ENCODE results near the gene PPP4R3A. TPM values are rescaled to one million over a fixed set of nuclear protein-coding genes. Genes with fewer than 3 reads are reported as not detected.

PPP4R3A gene
- total RNA-seq (2021) (95.0 and 101 TPM in 2 replicates), Bru-seq, nascent RNA (percentile 95 among the genes with signal in this experiment), BruChase-seq, experiment 1, labeled RNA remaining after a 2-hour chase (percentile 92 among the genes with signal in this experiment), BruChase-seq, experiment 2, labeled RNA remaining after a 6-hour chase (percentile 89 among the genes with signal in this experiment)
- long read RNA-seq, full-length matches to known transcripts: 116 of 160 reads
- long read RNA-seq, partial matches to known transcripts: 12 of 160 reads
- long read RNA-seq, other reads (novel, unspliced or antisense): 32 of 160 reads

DNA sequence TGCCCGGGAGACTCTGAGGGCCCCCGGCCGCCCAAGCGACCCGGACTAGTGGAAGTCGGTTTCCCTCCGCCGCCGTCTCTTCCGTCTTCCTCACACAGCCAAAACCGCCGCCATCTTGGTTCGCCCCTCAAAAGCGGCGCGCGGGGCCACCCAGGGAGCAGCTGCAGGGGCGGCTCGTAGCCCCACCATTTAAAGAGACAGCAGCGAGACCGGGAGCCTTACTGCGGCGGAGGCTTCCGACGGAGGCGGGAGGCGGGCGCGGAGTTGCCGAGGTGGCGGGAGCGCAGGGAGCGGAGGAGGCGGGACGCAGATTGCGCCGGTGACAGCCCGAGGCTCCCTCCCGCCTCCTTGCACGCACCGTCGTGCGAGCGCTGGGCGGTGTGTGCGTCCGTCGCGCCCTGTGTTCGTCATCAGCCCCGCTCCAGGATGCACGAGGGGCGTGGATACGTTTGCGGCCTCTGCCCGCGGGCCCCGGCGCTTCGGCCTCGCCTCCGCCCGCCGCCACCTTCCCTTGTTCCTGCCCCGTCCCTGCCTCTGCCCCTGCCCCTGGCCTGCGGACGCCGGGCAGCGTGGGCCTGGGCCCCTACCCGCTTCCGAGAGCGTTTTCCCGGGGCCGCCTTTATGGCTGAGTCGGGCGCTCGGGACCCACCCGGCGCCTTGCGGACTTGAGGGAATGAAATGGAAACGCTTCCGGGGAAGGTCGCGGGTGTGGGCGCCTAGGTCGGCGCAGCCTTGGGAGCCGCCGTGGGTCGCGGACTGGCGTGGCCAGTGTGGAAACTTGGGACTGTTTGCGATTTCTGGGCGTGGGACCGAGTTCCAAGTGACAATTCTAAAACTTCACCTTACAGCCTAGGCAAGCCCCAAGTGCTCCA, at the start of gene PPP4R3A:
Gene PPP4R3A, minus strand, starts transcription at position 140 of the 872 bp plus-strand sequence. CDS start 663 bp downstream, outside the sequence.
- peaks cover 10% of the 10 kb centered on the region for H3K4me1 ChIP-seq (ENCODE audit: insufficient read depth, low read length, poor library complexity, severe bottlenecking)
- ChIA-PET POLR2A (ENCODE audit: low non-redundant PET) (interaction anchor here (0.8 kb wide), 1 partner anchor 611 kb away, joined by 5 read pairs; the partner anchor contains the start of genes CPSF2 and NDUFB1), CTCF (interaction anchor here (0.6 kb wide), 1 partner anchor 39 kb away, joined by 9 read pairs; no protein-coding TSS in a partner anchor)
- no peaks in the 10 kb centered on the region for H3K9me3 ChIP-seq (ENCODE audit: low read depth, low read length, poor library complexity, severe bottlenecking)
- peaks cover 7% of the 10 kb centered on the region for H3K36me3 ChIP-seq (ENCODE audit: insufficient read depth, low read length, poor library complexity, severe bottlenecking)
- TF ChIP-seq EZH2 (IDR thresholded peaks at IDR 0.05; ENCODE audit: borderline replicate concordance, low read depth, low read length, poor library complexity, severe bottlenecking): no peak
- TF ChIP-seq, protein P1, sequence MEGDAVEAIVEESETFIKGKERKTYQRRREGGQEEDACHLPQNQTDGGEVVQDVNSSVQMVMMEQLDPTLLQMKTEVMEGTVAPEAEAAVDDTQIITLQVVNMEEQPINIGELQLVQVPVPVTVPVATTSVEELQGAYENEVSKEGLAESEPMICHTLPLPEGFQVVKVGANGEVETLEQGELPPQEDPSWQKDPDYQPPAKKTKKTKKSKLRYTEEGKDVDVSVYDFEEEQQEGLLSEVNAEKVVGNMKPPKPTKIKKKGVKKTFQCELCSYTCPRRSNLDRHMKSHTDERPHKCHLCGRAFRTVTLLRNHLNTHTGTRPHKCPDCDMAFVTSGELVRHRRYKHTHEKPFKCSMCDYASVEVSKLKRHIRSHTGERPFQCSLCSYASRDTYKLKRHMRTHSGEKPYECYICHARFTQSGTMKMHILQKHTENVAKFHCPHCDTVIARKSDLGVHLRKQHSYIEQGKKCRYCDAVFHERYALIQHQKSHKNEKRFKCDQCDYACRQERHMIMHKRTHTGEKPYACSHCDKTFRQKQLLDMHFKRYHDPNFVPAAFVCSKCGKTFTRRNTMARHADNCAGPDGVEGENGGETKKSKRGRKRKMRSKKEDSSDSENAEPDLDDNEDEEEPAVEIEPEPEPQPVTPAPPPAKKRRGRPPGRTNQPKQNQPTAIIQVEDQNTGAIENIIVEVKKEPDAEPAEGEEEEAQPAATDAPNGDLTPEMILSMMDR (conservative IDR thresholded peaks at IDR 0.05; ENCODE audit: low read depth, low read length): no peak
- peak; percentile 98 for DNase-seq (ENCODE audit: low spot score)
- BruUV-seq (replicated peaks): TSS peak; percentile 97
- intact Hi-C loops (cut with micrococcal nuclease; ENCODE audit: unreplicated experiment): no loop called here
- no peaks in the 10 kb centered on the region for H3K27me3 ChIP-seq (replicated peaks; ENCODE audit: insufficient read depth, low read depth, low read length, poor library complexity)
- peak within 1 kb of the TSS; percentile 99 for H3K27ac ChIP-seq (ENCODE audit: low read depth, low read length, poor library complexity, severe bottlenecking)
- H3K4me3 ChIP-seq (ENCODE audit: low read depth, low read length, poor library complexity, severe bottlenecking): peak within 1 kb of the TSS; percentile 92

- intact Hi-C loops (cut with micrococcal nuclease; ENCODE audit: unreplicated experiment): no loop called here
- H3K27ac ChIP-seq (ENCODE audit: low read depth, low read length, poor library complexity, severe bottlenecking): no peak overlapping the region
- DNase-seq (ENCODE audit: low spot score): no peak
- no peak overlapping the region for H3K4me3 ChIP-seq (ENCODE audit: low read depth, low read length, poor library complexity, severe bottlenecking)
- H3K4me1 ChIP-seq (ENCODE audit: insufficient read depth, low read length, poor library complexity, severe bottlenecking): no peaks in the 10 kb centered on the region
- H3K27me3 ChIP-seq (replicated peaks; ENCODE audit: insufficient read depth, low read depth, low read length, poor library complexity): no peaks in the 10 kb centered on the region
- TF ChIP-seq, protein P1 (conservative IDR thresholded peaks at IDR 0.05; ENCODE audit: low read depth, low read length): no peak
- no TSS peak for BruUV-seq (replicated peaks)
- POLR2A ChIA-PET (ENCODE audit: low non-redundant PET): no interaction called here
- no peaks in the 10 kb centered on the region for H3K9me3 ChIP-seq (ENCODE audit: low read depth, low read length, poor library complexity, severe bottlenecking)
- no peaks in the 10 kb centered on the region for H3K36me3 ChIP-seq (ENCODE audit: insufficient read depth, low read length, poor library complexity, severe bottlenecking)
- CTCF ChIA-PET: no interaction called here
These were observed 45.4 kb upstream of the PPP4R3A start for GRCh38 chr14:91555531-91555930.

GRCh38 chr14:91554535-91555332, 44.6 kb upstream of the PPP4R3A start:
- Histone ChIP-seq H3K27me3 (replicated peaks; ENCODE audit: insufficient read depth, low read depth, low read length, poor library complexity) (no peaks in the 10 kb centered on the region), H3K27ac (ENCODE audit: low read depth, low read length, poor library complexity, severe bottlenecking) (no peak overlapping the region), H3K9me3 (ENCODE audit: low read depth, low read length, poor library complexity, severe bottlenecking) (no peaks in the 10 kb centered on the region), H3K4me3 (ENCODE audit: low read depth, low read length, poor library complexity, severe bottlenecking) (no peak overlapping the region), H3K4me1 (ENCODE audit: insufficient read depth, low read length, poor library complexity, severe bottlenecking) (no peaks in the 10 kb centered on the region), H3K36me3 (ENCODE audit: insufficient read depth, low read length, poor library complexity, severe bottlenecking) (no peaks in the 10 kb centered on the region)
- POLR2A ChIA-PET (ENCODE audit: low non-redundant PET): no interaction called here
- DNase-seq (ENCODE audit: low spot score): no peak
- intact Hi-C loops (cut with micrococcal nuclease; ENCODE audit: unreplicated experiment): no loop called here
- TF ChIP-seq, protein P1 (conservative IDR thresholded peaks at IDR 0.05; ENCODE audit: low read depth, low read length): no peak
- TF ChIP-seq EZH2 (IDR thresholded peaks at IDR 0.05; ENCODE audit: borderline replicate concordance, low read depth, low read length, poor library complexity, severe bottlenecking): no peak
- no TSS peak for BruUV-seq (replicated peaks)
- CTCF ChIA-PET: no interaction called here
